ENCODE data around the gene MIA2.

The MIA2 gene

DNA sequence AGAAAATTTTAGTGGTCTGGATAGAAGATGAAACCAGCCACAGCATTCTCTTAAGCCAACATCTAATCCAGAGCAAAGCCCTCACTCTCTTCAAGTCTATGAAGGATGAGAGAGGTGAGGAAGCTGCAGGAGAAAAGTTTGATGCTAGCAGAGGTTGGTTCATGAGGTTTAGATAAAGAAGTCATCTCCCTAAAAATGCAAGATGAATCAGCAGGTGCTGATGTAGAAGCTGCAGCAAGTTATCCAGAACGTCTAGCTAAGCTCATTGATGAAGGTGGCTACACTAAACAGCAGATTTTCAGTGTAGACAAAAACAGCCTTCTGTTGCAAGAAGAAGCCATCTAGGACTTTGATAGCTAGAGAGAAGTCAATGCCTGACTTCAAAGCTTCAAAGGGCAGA is 150.0 kb downstream of the MIA2 start:
- TF ChIP-seq FOXP2 (optimal IDR thresholded peaks at IDR 0.05; ENCODE audit: borderline replicate concordance, extremely low read depth, extremely low read length, insufficient read depth) (no peak), POLR2AphosphoS5 (IDR thresholded peaks at IDR 0.05; ENCODE audit: low read depth, low read length) (no peak), TAF1 (IDR thresholded peaks at IDR 0.05; ENCODE audit: borderline replicate concordance, insufficient read depth, low read length) (no peak), SIN3A (IDR thresholded peaks at IDR 0.05; ENCODE audit: borderline replicate concordance, insufficient read depth, low read length) (no peak)
- TF ChIP-seq, protein P1, sequence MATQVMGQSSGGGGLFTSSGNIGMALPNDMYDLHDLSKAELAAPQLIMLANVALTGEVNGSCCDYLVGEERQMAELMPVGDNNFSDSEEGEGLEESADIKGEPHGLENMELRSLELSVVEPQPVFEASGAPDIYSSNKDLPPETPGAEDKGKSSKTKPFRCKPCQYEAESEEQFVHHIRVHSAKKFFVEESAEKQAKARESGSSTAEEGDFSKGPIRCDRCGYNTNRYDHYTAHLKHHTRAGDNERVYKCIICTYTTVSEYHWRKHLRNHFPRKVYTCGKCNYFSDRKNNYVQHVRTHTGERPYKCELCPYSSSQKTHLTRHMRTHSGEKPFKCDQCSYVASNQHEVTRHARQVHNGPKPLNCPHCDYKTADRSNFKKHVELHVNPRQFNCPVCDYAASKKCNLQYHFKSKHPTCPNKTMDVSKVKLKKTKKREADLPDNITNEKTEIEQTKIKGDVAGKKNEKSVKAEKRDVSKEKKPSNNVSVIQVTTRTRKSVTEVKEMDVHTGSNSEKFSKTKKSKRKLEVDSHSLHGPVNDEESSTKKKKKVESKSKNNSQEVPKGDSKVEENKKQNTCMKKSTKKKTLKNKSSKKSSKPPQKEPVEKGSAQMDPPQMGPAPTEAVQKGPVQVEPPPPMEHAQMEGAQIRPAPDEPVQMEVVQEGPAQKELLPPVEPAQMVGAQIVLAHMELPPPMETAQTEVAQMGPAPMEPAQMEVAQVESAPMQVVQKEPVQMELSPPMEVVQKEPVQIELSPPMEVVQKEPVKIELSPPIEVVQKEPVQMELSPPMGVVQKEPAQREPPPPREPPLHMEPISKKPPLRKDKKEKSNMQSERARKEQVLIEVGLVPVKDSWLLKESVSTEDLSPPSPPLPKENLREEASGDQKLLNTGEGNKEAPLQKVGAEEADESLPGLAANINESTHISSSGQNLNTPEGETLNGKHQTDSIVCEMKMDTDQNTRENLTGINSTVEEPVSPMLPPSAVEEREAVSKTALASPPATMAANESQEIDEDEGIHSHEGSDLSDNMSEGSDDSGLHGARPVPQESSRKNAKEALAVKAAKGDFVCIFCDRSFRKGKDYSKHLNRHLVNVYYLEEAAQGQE (IDR thresholded peaks at IDR 0.05; ENCODE audit: insufficient read depth in 1 of 2, low read depth in 2 of 2, low read length in 2 of 2) = no peak

DNA sequence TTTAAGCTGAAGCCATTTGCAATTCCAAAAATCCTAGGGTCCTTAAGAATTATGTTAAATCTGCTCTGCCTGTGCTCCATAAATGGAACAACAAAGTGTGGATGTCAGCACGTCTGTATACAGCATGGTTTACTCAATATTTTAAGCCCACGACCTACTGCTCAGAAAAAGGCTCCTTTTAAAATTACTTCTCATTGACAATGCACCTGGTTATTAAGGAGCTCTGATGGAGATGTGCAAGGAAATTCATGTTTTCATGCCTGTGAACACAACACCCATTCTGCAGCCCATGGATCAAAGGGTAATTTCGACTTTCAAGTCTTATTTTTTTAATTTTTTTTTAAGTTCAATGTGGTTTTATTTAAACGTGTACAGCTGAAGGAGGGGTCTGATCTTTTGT is 150.5 kb downstream of the MIA2 start:
- TF ChIP-seq FOXP2 (optimal IDR thresholded peaks at IDR 0.05; ENCODE audit: borderline replicate concordance, extremely low read depth, extremely low read length, insufficient read depth) (no peak), TAF1 (IDR thresholded peaks at IDR 0.05; ENCODE audit: borderline replicate concordance, insufficient read depth, low read length) (no peak), SIN3A (IDR thresholded peaks at IDR 0.05; ENCODE audit: borderline replicate concordance, insufficient read depth, low read length) (no peak), POLR2AphosphoS5 (IDR thresholded peaks at IDR 0.05; ENCODE audit: low read depth, low read length) (no peak)
- TF ChIP-seq, protein P1 (IDR thresholded peaks at IDR 0.05; ENCODE audit: insufficient read depth in 1 of 2, low read depth in 2 of 2, low read length in 2 of 2) = no peak

DNA sequence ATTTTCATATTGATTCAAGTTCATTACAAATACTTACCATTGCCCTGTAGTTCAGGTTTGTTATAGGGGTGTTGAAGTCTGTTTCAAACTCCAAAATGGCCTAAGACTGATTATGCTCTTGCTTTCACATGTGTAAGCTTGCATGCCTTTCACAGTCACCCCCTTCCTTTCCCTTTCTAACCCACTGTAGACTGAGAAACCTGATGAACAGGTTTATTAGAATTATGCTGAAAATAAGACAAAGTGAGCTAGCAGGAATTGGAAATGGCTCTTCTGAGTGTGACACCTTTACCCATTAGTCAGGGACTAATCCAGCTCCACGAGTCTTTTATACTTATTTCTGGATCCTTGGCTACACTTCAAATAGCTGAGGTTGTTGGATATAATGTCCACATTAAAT is 159.6 kb downstream of the MIA2 start:
- TF ChIP-seq POLR2AphosphoS5 (IDR thresholded peaks at IDR 0.05; ENCODE audit: low read depth, low read length) (no peak), SIN3A (IDR thresholded peaks at IDR 0.05; ENCODE audit: borderline replicate concordance, insufficient read depth, low read length) (no peak), FOXP2 (optimal IDR thresholded peaks at IDR 0.05; ENCODE audit: borderline replicate concordance, extremely low read depth, extremely low read length, insufficient read depth) (no peak), TAF1 (IDR thresholded peaks at IDR 0.05; ENCODE audit: borderline replicate concordance, insufficient read depth, low read length) (no peak)
- TF ChIP-seq, protein P1 (IDR thresholded peaks at IDR 0.05; ENCODE audit: insufficient read depth in 1 of 2, low read depth in 2 of 2, low read length in 2 of 2) = no peak

DNA sequence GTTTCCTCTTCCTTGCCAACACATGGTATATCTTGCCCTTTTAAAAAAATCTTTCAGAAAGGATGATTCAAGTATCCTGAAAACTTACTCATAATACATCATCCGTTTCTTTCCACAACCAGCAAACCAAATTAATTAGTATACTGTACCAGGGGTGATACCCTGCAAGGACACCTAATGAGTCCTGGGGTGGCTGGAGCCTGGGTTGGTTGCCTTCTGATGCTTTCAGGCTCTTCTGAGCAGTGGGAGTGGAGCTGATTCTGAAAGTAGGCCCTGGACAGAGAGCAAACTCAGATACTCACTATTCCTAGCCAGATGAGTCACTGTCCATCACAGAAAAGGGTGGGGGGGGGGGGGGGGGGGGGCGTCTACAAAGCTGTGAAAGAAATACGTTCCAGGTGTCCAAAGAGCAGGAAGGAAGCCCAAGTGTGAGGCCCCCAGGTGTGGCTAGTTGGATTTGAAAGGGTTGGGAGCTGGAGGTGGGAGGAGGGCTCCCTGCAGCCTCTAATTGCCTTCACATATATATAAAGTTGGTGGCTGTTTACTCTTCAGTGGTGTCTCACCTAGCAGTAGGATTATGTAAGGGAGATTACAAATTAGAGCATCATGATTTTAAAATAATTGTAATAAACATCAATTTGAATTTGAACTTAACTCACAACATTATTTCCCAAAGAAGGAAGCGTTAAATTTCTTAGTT is 162.0 kb downstream of the MIA2 start:
- TF ChIP-seq TAF1 (IDR thresholded peaks at IDR 0.05; ENCODE audit: borderline replicate concordance, insufficient read depth, low read length) (no peak), SIN3A (IDR thresholded peaks at IDR 0.05; ENCODE audit: borderline replicate concordance, insufficient read depth, low read length) (no peak), FOXP2 (optimal IDR thresholded peaks at IDR 0.05; ENCODE audit: borderline replicate concordance, extremely low read depth, extremely low read length, insufficient read depth) (no peak), POLR2AphosphoS5 (IDR thresholded peaks at IDR 0.05; ENCODE audit: low read depth, low read length) (no peak)
- TF ChIP-seq, protein P1 (IDR thresholded peaks at IDR 0.05; ENCODE audit: insufficient read depth in 1 of 2, low read depth in 2 of 2, low read length in 2 of 2) = no peak

Measured in PFSK-1 (cell line).